HuH-7 (cell line): ENCODE results near the gene GPD1L.
"Not testable (repeated sequence)": the region's sequence is repeated elsewhere in the genome, so short reads cannot be mapped to it uniquely, and the experiment has no call there.

Experiments used
- DNase-seq: peaks from one replicate; pipeline ENCODE4 v3.0.0; 2011; ENCODE audit warnings: low spot score

The GPD1L gene

GRCh38 chr3:32105291-32106131 lies 909 bp upstream of the GPD1L start:
- no peak for DNase-seq

- no peak for DNase-seq
These were observed 526 bp downstream of the GPD1L start for GRCh38 chr3:32106929-32107362.

GRCh38 chr3:32108224-32108623 lies 1.8 kb downstream of the GPD1L start:
- DNase-seq: not testable (repeated sequence)

- no peak for DNase-seq
These were observed 2.8 kb downstream of the GPD1L start for GRCh38 chr3:32109256-32109655.

- DNase-seq: no peak
These were observed 3.9 kb downstream of the GPD1L start for GRCh38 chr3:32110233-32110760.

GRCh38 chr3:32111560-32111959 lies 5.1 kb downstream of the GPD1L start:
- no peak for DNase-seq

GRCh38 chr3:32113566-32113965 lies 7.1 kb downstream of the GPD1L start:
- DNase-seq: no peak

GRCh38 chr3:32113981-32114545 lies 7.6 kb downstream of the GPD1L start:
- no peak for DNase-seq

- DNase-seq: not testable (repeated sequence)
These were observed 8.3 kb downstream of the GPD1L start for GRCh38 chr3:32114546-32115386.

GRCh38 chr3:32117320-32117719 lies 10.9 kb downstream of the GPD1L start:
- DNase-seq: no peak

GRCh38 chr3:32118215-32118614 lies 11.8 kb downstream of the GPD1L start:
- no peak for DNase-seq

- no peak for DNase-seq
These were observed 14.1 kb downstream of the GPD1L start for GRCh38 chr3:32120471-32120870.

- no peak for DNase-seq
These were observed 14.7 kb downstream of the GPD1L start for GRCh38 chr3:32121137-32121536.

- no peak for DNase-seq
These were observed 17.2 kb downstream of the GPD1L start for GRCh38 chr3:32123620-32124019.

GRCh38 chr3:32125012-32125411 lies 18.6 kb downstream of the GPD1L start:
- DNase-seq: no peak

- no peak for DNase-seq
These were observed 20.0 kb downstream of the GPD1L start for GRCh38 chr3:32126305-32127015.

- DNase-seq: no peak
These were observed 20.9 kb downstream of the GPD1L start for GRCh38 chr3:32127219-32127826.

- DNase-seq: no peak
These were observed 22.5 kb downstream of the GPD1L start for GRCh38 chr3:32128936-32129335.

GRCh38 chr3:32129832-32130231 lies 23.4 kb downstream of the GPD1L start:
- no peak for DNase-seq

- DNase-seq: no peak
These were observed 25.7 kb downstream of the GPD1L start for GRCh38 chr3:32132121-32132520.

- DNase-seq: no peak
These were observed 26.3 kb downstream of the GPD1L start for GRCh38 chr3:32132706-32133105.
